GM10248 (cell line): ENCODE results near the gene PLA2G2C.

Experiments
- CTCF ChIA-PET: fragments of 300-600 bp; sonication (Branson Sonifier 250); formaldehyde crosslinking; extraction: SDS; loops from one replicate; lab custom pipeline; 2021; ENCODE audit warnings: antibody characterized with exemption; lab: Yijun Ruan, JAX
- POLR2A ChIA-PET: fragments of 350-650 bp; sonication (Branson Sonifier 250); formaldehyde crosslinking; extraction: SDS; loops from one replicate; lab custom pipeline; 2020; ENCODE audit warnings: antibody characterized with exemption; lab: Yijun Ruan, JAX
- DNase-seq: peaks from one replicate; pipeline ENCODE4 v3.0.0; 2012; ENCODE audit errors: extremely low spot score
- CTCF ChIP-seq: IDR thresholded peaks from 2 replicates; pipeline ENCODE4 v1.5.1; 2012; ENCODE audit warnings: mild to moderate bottlenecking, low read depth; ENCODE audit errors: extremely low read depth, missing control alignments, control extremely low read depth

The PLA2G2C gene

DNA sequence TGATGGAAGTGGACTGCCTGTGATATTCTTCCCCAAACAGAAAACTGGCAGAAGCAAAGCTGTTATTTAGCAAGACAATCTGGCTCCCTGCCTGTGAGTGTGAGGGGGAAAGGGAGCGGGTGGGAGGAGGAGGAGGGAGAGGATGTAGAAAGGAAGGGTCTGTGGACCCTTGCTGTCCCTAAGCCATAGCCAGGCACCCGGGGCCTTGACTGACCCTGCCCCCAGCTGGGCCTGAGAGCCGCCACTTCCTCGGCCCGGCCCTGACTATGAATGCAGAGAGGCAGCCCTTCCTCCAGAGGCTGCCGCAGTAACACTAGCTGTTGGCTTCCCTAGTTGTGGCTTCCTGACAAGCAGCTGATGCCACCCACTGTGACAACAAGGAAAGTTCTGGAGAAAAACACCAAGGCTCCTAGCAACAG is 33.3 kb downstream of the PLA2G2C start:
- no peak for TF ChIP-seq CTCF
- CTCF ChIA-PET = interaction anchor here (0.9 to 6.8 kb wide), 17 partner anchors 9 to 286 kb away, joined by 3 to 98 read pairs (median 7); partner anchors contain the start of gene OTUD3
- POLR2A ChIA-PET = no interaction called here
- DNase-seq = no peak

- ChIA-PET CTCF (interaction anchor here (0.6 to 6.8 kb wide), 24 partner anchors 9 to 506 kb away, joined by 3 to 98 read pairs (median 6); partner anchors contain the start of gene OTUD3), POLR2A (no interaction called here)
- no peak for DNase-seq
These were observed 33.8 kb downstream of the PLA2G2C start for GRCh38 chr1:20152599-20152930.

DNA sequence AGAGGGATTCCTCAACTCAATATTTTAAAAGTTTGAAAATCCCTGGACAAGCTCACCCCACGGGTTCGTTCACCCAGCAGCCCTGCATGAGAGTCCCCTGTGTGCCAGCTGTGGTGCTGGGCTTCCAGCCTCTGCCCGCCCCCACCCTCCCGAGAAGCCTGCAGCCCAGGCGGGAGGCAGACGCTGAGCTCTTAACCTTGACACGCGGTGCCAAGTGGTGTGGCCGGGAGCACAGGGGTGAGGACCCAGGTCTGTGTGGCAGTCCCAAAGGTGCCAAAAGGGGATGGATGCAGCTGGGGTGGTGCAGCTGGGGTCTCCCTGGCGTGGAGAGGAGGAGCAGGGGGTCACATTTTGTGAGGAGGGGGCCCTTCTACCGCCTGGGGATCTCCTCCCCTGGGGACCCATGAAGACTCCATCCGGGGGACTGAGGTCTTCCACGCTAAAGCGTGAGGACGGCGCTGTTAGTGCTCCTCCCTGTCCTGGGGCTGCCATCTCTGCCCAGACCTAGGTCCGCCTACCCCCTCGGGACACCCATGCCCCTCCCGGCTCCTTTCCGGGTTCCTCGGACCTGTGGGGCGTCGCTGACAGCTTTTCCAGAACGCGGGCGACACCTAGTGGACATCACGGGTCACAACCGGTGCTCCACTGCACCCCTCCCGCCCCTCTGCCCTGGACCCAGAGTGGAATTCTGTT is 34.3 kb downstream of the PLA2G2C start:
- TF ChIP-seq CTCF = peak; percentile 83
- peak; percentile 92 for DNase-seq
- CTCF ChIA-PET = interaction anchor here (0.6 to 6.8 kb wide), 43 partner anchors 8 to 505 kb away, joined by 3 to 98 read pairs (median 4); partner anchors contain the start of gene OTUD3
- POLR2A ChIA-PET = no interaction called here

More at GRCh38 chr1:20152599-20152930, 33.8 kb downstream of the PLA2G2C start:
- TF ChIP-seq CTCF = no peak

DNA sequence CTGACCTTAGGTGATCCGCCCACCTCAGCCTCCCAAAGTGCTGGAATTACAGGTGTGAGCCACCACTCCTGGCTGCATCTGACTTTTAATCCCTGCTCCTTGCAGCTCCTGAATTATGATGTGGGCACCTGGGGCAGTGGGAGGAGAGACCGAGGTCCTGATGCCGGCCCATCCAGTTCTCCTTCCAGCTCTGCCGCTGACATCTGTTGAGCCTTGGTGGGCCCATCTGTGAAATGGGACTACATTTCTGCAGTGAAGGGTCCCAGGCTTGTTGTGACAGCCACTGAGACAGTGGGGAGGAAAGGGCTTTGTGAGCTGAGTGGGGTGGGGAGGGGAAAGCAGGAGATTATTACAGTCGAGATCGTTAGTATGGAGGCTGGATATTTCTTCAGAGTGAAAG is 35.3 kb downstream of the PLA2G2C start:
- no peak for TF ChIP-seq CTCF
- no peak for DNase-seq
- ChIA-PET CTCF (interaction anchor here (0.9 to 6.0 kb wide), 18 partner anchors 7 to 419 kb away, joined by 3 to 94 read pairs (median 5); partner anchors contain the start of gene OTUD3), POLR2A (interaction anchor here (0.7 kb wide), 1 partner anchor 48 kb away, joined by 3 read pairs; no protein-coding TSS in a partner anchor)

GRCh38 chr1:20150326-20150705 is 36.0 kb downstream of the PLA2G2C start:
- POLR2A ChIA-PET = interaction anchor here (0.7 kb wide), 1 partner anchor 48 kb away, joined by 3 read pairs; no protein-coding TSS in a partner anchor
- TF ChIP-seq CTCF = no peak
- DNase-seq = no peak
- CTCF ChIA-PET = interaction anchor here (1.2 to 6.0 kb wide), 5 partner anchors 24 to 233 kb away, joined by 3 to 94 read pairs (median 6); no protein-coding TSS in a partner anchor

DNA sequence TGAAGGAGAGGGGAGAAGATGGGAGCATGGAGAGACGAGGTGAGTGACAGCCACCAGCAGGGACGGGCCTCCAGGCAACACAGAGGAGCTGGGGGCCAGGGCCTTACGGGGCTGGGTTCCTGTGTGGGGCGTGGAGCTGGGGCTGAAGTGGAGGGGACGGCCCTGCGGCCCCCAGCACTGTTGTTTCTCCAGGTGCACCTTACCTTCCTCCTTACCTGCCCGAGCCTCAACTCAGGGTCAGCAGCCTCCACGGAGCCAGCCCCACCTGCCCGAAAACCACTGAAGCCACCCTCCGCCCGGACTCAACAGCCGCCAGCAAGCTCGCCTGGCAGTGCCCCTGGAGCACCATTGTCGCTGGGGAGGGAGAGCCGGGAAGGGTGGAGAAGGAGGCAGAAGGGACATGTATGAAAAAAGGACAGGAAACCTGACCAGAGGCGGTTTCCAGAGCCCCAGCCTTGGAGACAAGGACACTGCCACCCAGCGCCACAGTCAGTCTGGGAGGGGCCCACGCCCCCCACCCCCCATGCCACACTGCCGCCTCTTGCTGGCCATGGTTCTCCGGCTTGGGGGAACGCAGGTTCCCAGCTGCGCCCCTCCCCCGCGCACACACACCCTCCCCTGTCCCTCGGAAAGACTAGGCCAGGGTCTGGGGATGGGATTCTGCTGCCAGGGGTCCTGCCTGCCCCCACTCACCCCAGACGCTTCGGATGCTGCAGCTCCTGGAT is 36.6 kb downstream of the PLA2G2C start:
- ChIA-PET POLR2A (interaction anchor here (0.6 kb wide), 1 partner anchor 170 kb away, joined by 3 read pairs; no protein-coding TSS in a partner anchor), CTCF (interaction anchor here (1.0 to 6.0 kb wide), 5 partner anchors 23 to 344 kb away, joined by 3 to 94 read pairs (median 4); no protein-coding TSS in a partner anchor)
- no peak for DNase-seq
- TF ChIP-seq CTCF = no peak
